Activated T-cell treated with anti-CD3 and anti-CD28 coated beads, Interleukin-2, amount 50 U/mL, for 72 hours (primary cell): ENCODE data around the gene ULK4. TPM values are rescaled to one million over a fixed set of nuclear protein-coding genes. Genes with fewer than 3 reads are reported as not detected.
A peak's percentile ranks its signal among the peaks of the same experiment; 100 is the strongest.

Experiments
- ATAC-seq, 2 donors: fragments of 150-1000 bp; cut with Tn5 transposase; replicated peaks in 1 of 2; 2 replicates each; pipeline ENCODE4 v1.10.0; 2021; ENCODE audit warnings: moderate library complexity in 2 of 2, mild to moderate bottlenecking in 1 of 2
- DNase-seq, 2 donors: peaks; one replicate each; pipeline ENCODE4 v3.0.0; 2021 to 2022; ENCODE audit warnings: mixed read lengths in 1 of 2
- H3K27ac Mint-ChIP-seq: one replicate; pipeline ENCODE4 v1.8.0; 2022; ENCODE audit warnings: mild to moderate bottlenecking, moderate library complexity, mixed read lengths
- H3K27me3 Mint-ChIP-seq: one replicate; pipeline ENCODE4 v1.8.0; 2022; ENCODE audit warnings: low read depth, mixed read lengths
- H3K36me3 Mint-ChIP-seq, 2 donors: one replicate each; pipeline ENCODE4 v1.8.0; 2022; ENCODE audit warnings: mixed read lengths in 2 of 2, mild to moderate bottlenecking in 1 of 2; ENCODE audit not compliant: insufficient read depth in 2 of 2
- H3K4me1 Mint-ChIP-seq: one replicate; pipeline ENCODE4 v1.8.0; 2022; ENCODE audit warnings: low read depth, mixed read lengths
- H3K4me3 Mint-ChIP-seq, 2 donors: one replicate each; pipeline ENCODE4 v1.8.0; 2022; ENCODE audit warnings: mild to moderate bottlenecking in 2 of 2, mixed read lengths in 2 of 2, moderate library complexity in 2 of 2
- H3K9me3 Mint-ChIP-seq, 2 donors: one replicate each; pipeline ENCODE4 v1.8.0; 2022; ENCODE audit warnings: mixed read lengths in 2 of 2
- total RNA-seq, 2 donors: library from RNA; stranded (reverse); gene quantifications; one replicate each; pipeline ENCODE4 v1.2.3, GENCODE V29; 2022

Gene ULK4
- total RNA-seq, 2 donors from 2014 or later = 8.0 to 11.1 TPM

- no peak for ATAC-seq
Observed at GRCh38 chr3:41356775-41357174, 605.1 kb downstream of the ULK4 start.

GRCh38 chr3:41352510-41352909 is 609.4 kb downstream of the ULK4 start:
- Mint-ChIP-seq H3K27me3 (no peaks in the 10 kb centered on the region), H3K9me3 (no peaks in the 10 kb centered on the region), H3K27ac (no peak overlapping the region), H3K4me3 (no peak overlapping the region), H3K4me1 (peaks cover 4% of the 10 kb centered on the region), H3K36me3 (no peaks in the 10 kb centered on the region)
- no peak for ATAC-seq
- DNase-seq = no peak

More at GRCh38 chr3:41356775-41357174, 605.1 kb downstream of the ULK4 start:
- no peaks in the 10 kb centered on the region for H3K36me3 Mint-ChIP-seq
- no peaks in the 10 kb centered on the region for H3K4me1 Mint-ChIP-seq
- H3K27ac Mint-ChIP-seq = no peak overlapping the region
- no peak for DNase-seq
- peaks cover 5% of the 10 kb centered on the region for H3K27me3 Mint-ChIP-seq
- H3K9me3 Mint-ChIP-seq = peaks cover 0 to 1% of the 10 kb centered on the region in 2 donors
- no peak overlapping the region for H3K4me3 Mint-ChIP-seq

GRCh38 chr3:41350441-41350840 is 611.5 kb downstream of the ULK4 start:
- no peak overlapping the region for H3K27ac Mint-ChIP-seq
- peak in 1 of 2 donors; percentile 44 for ATAC-seq
- H3K4me3 Mint-ChIP-seq = no peak overlapping the region
- H3K27me3 Mint-ChIP-seq = no peaks in the 10 kb centered on the region
- no peaks in the 10 kb centered on the region for H3K36me3 Mint-ChIP-seq
- H3K4me1 Mint-ChIP-seq = peaks cover 4% of the 10 kb centered on the region
- no peaks in the 10 kb centered on the region for H3K9me3 Mint-ChIP-seq
- no peak for DNase-seq

- Mint-ChIP-seq H3K9me3 (no peaks in the 10 kb centered on the region), H3K4me3 (no peak overlapping the region)
- no peak for ATAC-seq
Observed at GRCh38 chr3:41348401-41348800, 613.5 kb downstream of the ULK4 start.

GRCh38 chr3:41346698-41347270 is 615.1 kb downstream of the ULK4 start:
- Mint-ChIP-seq H3K36me3 (peaks cover 0 to 2% of the 10 kb centered on the region in 2 donors), H3K9me3 (no peaks in the 10 kb centered on the region), H3K4me3 (no peak overlapping the region), H3K27ac (no peak overlapping the region), H3K27me3 (no peaks in the 10 kb centered on the region), H3K4me1 (peaks cover 4% of the 10 kb centered on the region)
- DNase-seq (no peak), ATAC-seq (no peak)

More at GRCh38 chr3:41348401-41348800, 613.5 kb downstream of the ULK4 start:
- Mint-ChIP-seq H3K36me3 (peaks cover 0 to 2% of the 10 kb centered on the region in 2 donors), H3K27me3 (no peaks in the 10 kb centered on the region), H3K4me1 (peaks cover 4% of the 10 kb centered on the region), H3K27ac (no peak overlapping the region)
- no peak for DNase-seq

- Mint-ChIP-seq H3K9me3 (no peaks in the 10 kb centered on the region), H3K27ac (no peak overlapping the region), H3K27me3 (no peaks in the 10 kb centered on the region), H3K4me3 (no peak overlapping the region), H3K4me1 (peaks cover 3% of the 10 kb centered on the region), H3K36me3 (peaks cover 0 to 2% of the 10 kb centered on the region in 2 donors)
- DNase-seq (no peak), ATAC-seq (no peak)
Observed at GRCh38 chr3:41345788-41346187, 616.1 kb downstream of the ULK4 start.

GRCh38 chr3:41339758-41340157 is 622.1 kb downstream of the ULK4 start:
- Mint-ChIP-seq H3K27me3 (no peaks in the 10 kb centered on the region), H3K36me3 (peaks cover 0 to 2% of the 10 kb centered on the region in 2 donors), H3K27ac (no peak overlapping the region), H3K9me3 (no peaks in the 10 kb centered on the region), H3K4me3 (no peak overlapping the region), H3K4me1 (no peaks in the 10 kb centered on the region)
- DNase-seq (no peak), ATAC-seq (no peak)

- no peaks in the 10 kb centered on the region for H3K36me3 Mint-ChIP-seq
- H3K4me1 Mint-ChIP-seq = no peaks in the 10 kb centered on the region
- no peak for DNase-seq
- H3K4me3 Mint-ChIP-seq = no peak overlapping the region
- no peak overlapping the region for H3K27ac Mint-ChIP-seq
- H3K9me3 Mint-ChIP-seq = no peaks in the 10 kb centered on the region
- ATAC-seq = no peak
- no peaks in the 10 kb centered on the region for H3K27me3 Mint-ChIP-seq
Observed at GRCh38 chr3:41338276-41338675, 623.6 kb downstream of the ULK4 start.

GRCh38 chr3:41334426-41334825 is 627.5 kb downstream of the ULK4 start:
- Mint-ChIP-seq H3K9me3 (no peaks in the 10 kb centered on the region), H3K27ac (no peak overlapping the region), H3K4me3 (no peak overlapping the region), H3K4me1 (no peaks in the 10 kb centered on the region), H3K27me3 (no peaks in the 10 kb centered on the region), H3K36me3 (no peaks in the 10 kb centered on the region)
- no peak for DNase-seq
- no peak for ATAC-seq

GRCh38 chr3:41331041-41331440 is 630.9 kb downstream of the ULK4 start:
- H3K27ac Mint-ChIP-seq = no peak overlapping the region
- H3K27me3 Mint-ChIP-seq = no peaks in the 10 kb centered on the region
- DNase-seq = no peak
- ATAC-seq = no peak
- H3K4me3 Mint-ChIP-seq = no peak overlapping the region
- no peaks in the 10 kb centered on the region for H3K9me3 Mint-ChIP-seq
- no peaks in the 10 kb centered on the region for H3K36me3 Mint-ChIP-seq
- H3K4me1 Mint-ChIP-seq = no peaks in the 10 kb centered on the region

GRCh38 chr3:41330465-41330864 is 631.4 kb downstream of the ULK4 start:
- Mint-ChIP-seq H3K27ac (no peak overlapping the region), H3K36me3 (no peaks in the 10 kb centered on the region), H3K4me1 (no peaks in the 10 kb centered on the region)

GRCh38 chr3:41329881-41330280 is 632.0 kb downstream of the ULK4 start:
- no peak overlapping the region for H3K4me3 Mint-ChIP-seq
- H3K9me3 Mint-ChIP-seq = no peaks in the 10 kb centered on the region
- H3K4me1 Mint-ChIP-seq = no peaks in the 10 kb centered on the region
- no peaks in the 10 kb centered on the region for H3K36me3 Mint-ChIP-seq
- DNase-seq (no peak), ATAC-seq (no peak)
- H3K27me3 Mint-ChIP-seq = no peaks in the 10 kb centered on the region
- H3K27ac Mint-ChIP-seq = no peak overlapping the region

More at GRCh38 chr3:41330465-41330864, 631.4 kb downstream of the ULK4 start:
- DNase-seq (no peak), ATAC-seq (no peak)
- no peak overlapping the region for H3K4me3 Mint-ChIP-seq
- H3K9me3 Mint-ChIP-seq = no peaks in the 10 kb centered on the region
- no peaks in the 10 kb centered on the region for H3K27me3 Mint-ChIP-seq

GRCh38 chr3:41328926-41329325 is 633.0 kb downstream of the ULK4 start:
- no peak for ATAC-seq
- Mint-ChIP-seq H3K27me3 (no peaks in the 10 kb centered on the region), H3K27ac (no peak overlapping the region), H3K36me3 (no peaks in the 10 kb centered on the region), H3K9me3 (no peaks in the 10 kb centered on the region), H3K4me1 (no peaks in the 10 kb centered on the region), H3K4me3 (no peak overlapping the region)
- no peak for DNase-seq

- Mint-ChIP-seq H3K36me3 (no peaks in the 10 kb centered on the region), H3K4me1 (no peaks in the 10 kb centered on the region), H3K27ac (no peak overlapping the region), H3K27me3 (no peaks in the 10 kb centered on the region), H3K4me3 (no peak overlapping the region), H3K9me3 (no peaks in the 10 kb centered on the region)
- DNase-seq (no peak), ATAC-seq (no peak)
Observed at GRCh38 chr3:41327718-41328117, 634.2 kb downstream of the ULK4 start.
